Mesodermal cell (in vitro differentiated cells): ENCODE results near the gene UBTD2.

Experiments used
- H3K27ac ChIP-seq: 2 replicates; pipeline ENCODE4 v1.7.0; 2013; ENCODE audit warnings: mild to moderate bottlenecking, low read depth, low read length, moderate library complexity; ENCODE audit not compliant: severe bottlenecking
- H3K36me3 ChIP-seq: 2 replicates; pipeline ENCODE4 v1.7.1; 2013; ENCODE audit warnings: mild to moderate bottlenecking, low read length, moderate library complexity; ENCODE audit not compliant: control insufficient read depth, insufficient read depth
- H3K4me1 ChIP-seq: one replicate; pipeline ENCODE4 v1.7.1; 2013; ENCODE audit warnings: mild to moderate bottlenecking, low read length; ENCODE audit not compliant: insufficient read depth, control insufficient read depth, poor library complexity, severe bottlenecking
- H3K4me3 ChIP-seq: 2 replicates; pipeline ENCODE4 v1.7.0; 2013; ENCODE audit warnings: low read length, control low read depth, mild to moderate bottlenecking; ENCODE audit not compliant: insufficient read depth, poor library complexity, severe bottlenecking; ENCODE audit errors: extremely low read depth
- H3K9me3 ChIP-seq: 2 replicates; pipeline ENCODE4 v1.7.1; 2013; ENCODE audit warnings: mild to moderate bottlenecking, low read length, moderate library complexity; ENCODE audit not compliant: control insufficient read depth
- WGBS, 2 experiments: methylation state at CpG; one replicate each; pipeline ENCODE4 v1.1.5; 2013; ENCODE audit warnings: missing lambda C conversion rate in 2 of 2; ENCODE audit not compliant: insufficient coverage in 2 of 2; 5-methylcytosine and 5-hydroxymethylcytosine counted together

UBTD2 gene

GRCh38 chr5:172278356-172278755 lies 5.2 kb downstream of the UBTD2 start:
- peaks cover 15% of the 10 kb centered on the region for H3K4me1 ChIP-seq
- H3K27ac ChIP-seq = no peak overlapping the region
- no peaks in the 10 kb centered on the region for H3K9me3 ChIP-seq
- WGBS, 2 experiments = 93% methylated on average over 3 of the region's 9 CpGs; no CpG with 5 or more reads in 1 of the 2 experiments
- H3K36me3 ChIP-seq = peaks cover 42% of the 10 kb centered on the region
- no peak overlapping the region for H3K4me3 ChIP-seq

GRCh38 chr5:172276214-172276613 lies 7.3 kb downstream of the UBTD2 start:
- H3K4me3 ChIP-seq = no peak overlapping the region
- H3K36me3 ChIP-seq = peaks cover 40% of the 10 kb centered on the region
- no peaks in the 10 kb centered on the region for H3K9me3 ChIP-seq
- peaks cover 9% of the 10 kb centered on the region for H3K4me1 ChIP-seq
- 97 to 100% methylated on average over 3 of the region's 3 CpGs for WGBS, 2 experiments
- H3K27ac ChIP-seq = no peak overlapping the region

DNA sequence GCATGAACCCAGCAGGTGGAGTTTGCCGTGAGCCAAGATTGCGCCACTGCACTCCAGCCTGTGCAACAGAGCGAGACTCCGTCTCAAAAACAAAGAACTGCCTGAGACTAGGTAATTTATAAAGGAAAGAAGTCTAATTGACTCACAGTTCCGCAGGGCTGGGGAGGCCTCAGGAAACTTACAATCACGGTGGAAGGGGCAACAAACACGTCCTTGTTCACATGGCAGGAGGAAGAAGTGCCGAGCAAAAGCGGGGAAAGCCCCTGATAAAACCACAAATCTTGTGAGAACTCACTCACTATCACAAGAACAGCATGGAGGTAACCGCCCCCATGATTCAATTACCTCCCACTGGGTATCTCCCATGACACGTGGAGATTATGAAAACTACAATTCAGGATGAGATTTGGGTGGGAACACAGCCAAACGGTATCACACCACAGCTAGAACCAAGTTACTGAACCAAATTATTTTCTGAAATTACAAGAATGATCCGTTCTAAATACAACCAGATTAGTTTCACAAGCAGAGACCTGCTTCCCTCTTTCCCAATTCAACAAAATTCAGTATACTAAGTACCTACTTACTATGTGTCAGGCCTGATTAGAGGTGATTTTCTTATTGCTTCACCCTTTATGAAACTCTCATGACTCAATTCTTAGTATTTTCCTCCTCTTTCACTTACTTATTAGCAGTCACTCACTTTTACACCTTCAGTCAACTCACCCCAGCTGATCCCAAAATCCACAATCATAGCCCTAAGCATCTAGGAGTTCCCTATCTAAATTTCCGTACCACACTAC lies 8.4 kb downstream of the UBTD2 start:
- H3K9me3 ChIP-seq = no peaks in the 10 kb centered on the region
- 83 to 96% methylated on average over 10 to 12 of the region's 14 CpGs for WGBS, 2 experiments
- no peak overlapping the region for H3K4me3 ChIP-seq
- H3K4me1 ChIP-seq = peaks cover 4% of the 10 kb centered on the region
- H3K27ac ChIP-seq = no peak overlapping the region
- H3K36me3 ChIP-seq = peaks cover 36% of the 10 kb centered on the region

GRCh38 chr5:172267943-172268342 lies 15.6 kb downstream of the UBTD2 start:
- H3K4me3 ChIP-seq = no peak overlapping the region
- no peaks in the 10 kb centered on the region for H3K9me3 ChIP-seq
- WGBS, 2 experiments = 88 to 100% methylated on average over 4 of the region's 4 CpGs
- H3K36me3 ChIP-seq = peaks cover 18% of the 10 kb centered on the region
- no peak overlapping the region for H3K27ac ChIP-seq
- H3K4me1 ChIP-seq = no peaks in the 10 kb centered on the region

- H3K9me3 ChIP-seq = no peaks in the 10 kb centered on the region
- WGBS, 2 experiments = 80 to 100% methylated on average over 1 to 2 of the region's 4 CpGs
- H3K4me1 ChIP-seq = no peaks in the 10 kb centered on the region
- H3K4me3 ChIP-seq = no peak overlapping the region
- H3K36me3 ChIP-seq = peaks cover 18% of the 10 kb centered on the region
- H3K27ac ChIP-seq = no peak overlapping the region
Measured at GRCh38 chr5:172266676-172267092, 16.9 kb downstream of the UBTD2 start.

DNA sequence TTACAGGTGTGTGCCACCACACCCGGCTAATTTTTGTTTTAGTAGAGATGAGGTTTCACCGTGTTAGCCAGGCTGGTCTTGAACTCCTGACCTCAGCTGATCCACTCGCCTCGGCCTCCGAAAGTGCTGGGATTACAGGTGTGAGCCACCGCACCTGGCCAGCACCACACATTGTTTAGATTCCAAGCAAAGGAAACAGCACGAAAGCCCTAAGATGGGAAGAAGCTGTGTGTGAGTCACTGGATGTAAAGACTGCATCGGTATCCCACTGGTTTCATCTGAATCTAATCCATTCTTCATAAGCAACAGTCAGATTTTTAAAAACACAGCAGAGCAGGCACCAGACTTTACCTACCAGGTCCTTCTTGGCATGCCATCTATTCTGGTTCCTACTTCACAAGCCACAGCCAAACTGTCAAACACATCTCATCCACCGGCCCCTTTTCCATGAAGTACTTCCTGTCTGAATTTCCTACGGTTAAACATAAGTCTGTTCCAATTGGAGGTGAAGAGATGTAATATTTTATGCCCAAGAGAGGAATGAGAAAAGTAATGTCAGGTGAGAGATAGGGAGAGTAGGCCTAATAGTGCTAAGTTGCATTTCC lies 17.4 kb downstream of the UBTD2 start:
- WGBS, 2 experiments = 89 to 93% methylated on average over 6 to 7 of the region's 10 CpGs
- Histone ChIP-seq H3K36me3 (peaks cover 18% of the 10 kb centered on the region), H3K27ac (no peak overlapping the region), H3K4me1 (no peaks in the 10 kb centered on the region), H3K9me3 (no peaks in the 10 kb centered on the region), H3K4me3 (no peak overlapping the region)

- no peaks in the 10 kb centered on the region for H3K9me3 ChIP-seq
- H3K4me3 ChIP-seq = no peak overlapping the region
- no peak overlapping the region for H3K27ac ChIP-seq
- WGBS, 2 experiments = 82 to 96% methylated on average over 4 of the region's 4 CpGs
- H3K4me1 ChIP-seq = no peaks in the 10 kb centered on the region
- H3K36me3 ChIP-seq = peaks cover 18% of the 10 kb centered on the region
Measured at GRCh38 chr5:172264815-172265395, 18.7 kb downstream of the UBTD2 start.

DNA sequence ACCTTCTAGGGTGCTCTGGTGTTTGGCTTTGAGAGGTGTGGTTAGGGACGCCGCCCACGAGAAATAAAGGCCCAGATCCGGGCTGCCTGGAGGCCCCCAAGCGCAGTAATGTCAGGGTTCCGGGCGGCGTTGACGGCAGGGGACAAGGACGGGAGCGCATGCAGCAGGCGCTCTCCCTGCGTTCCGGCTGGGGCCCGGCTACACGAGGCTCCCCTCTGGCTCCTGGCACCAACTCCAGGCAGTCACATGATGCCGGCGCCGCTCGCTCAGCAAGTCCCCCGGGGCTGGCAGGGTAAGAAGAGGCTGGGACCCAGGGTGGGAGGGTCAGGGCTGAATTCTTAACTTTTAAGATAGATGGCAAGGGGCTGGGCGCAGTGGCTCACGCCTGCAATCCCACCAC lies 28.1 kb downstream of the UBTD2 start:
- H3K4me3 ChIP-seq = no peak overlapping the region
- no peak overlapping the region for H3K27ac ChIP-seq
- peaks cover 36% of the 10 kb centered on the region for H3K9me3 ChIP-seq
- peaks cover 86% of the 10 kb centered on the region for H3K36me3 ChIP-seq
- no peaks in the 10 kb centered on the region for H3K4me1 ChIP-seq
- 95 to 98% methylated on average over 19 to 23 of the region's 23 CpGs for WGBS, 2 experiments

DNA sequence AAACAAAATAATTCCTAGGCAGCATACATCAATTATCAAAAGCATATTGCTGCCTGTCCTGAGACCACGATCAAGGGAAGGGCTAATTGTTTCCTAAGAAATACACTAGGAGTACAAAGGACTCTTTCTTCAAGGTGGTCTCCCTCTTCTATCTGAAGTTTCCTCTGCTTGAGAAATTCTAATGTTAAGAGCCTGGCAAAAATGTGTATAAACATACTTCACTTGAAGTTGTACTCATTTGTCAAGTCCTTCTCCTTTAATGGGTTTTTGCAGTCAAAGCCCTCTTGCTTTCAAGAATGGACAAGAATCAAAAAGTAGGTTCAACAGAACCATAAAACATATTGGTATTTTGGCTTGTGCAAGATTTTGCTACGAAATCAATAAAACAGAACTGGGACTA lies 31.1 kb downstream of the UBTD2 start:
- Histone ChIP-seq H3K4me1 (no peaks in the 10 kb centered on the region), H3K9me3 (peaks cover 20% of the 10 kb centered on the region), H3K36me3 (peaks cover 69% of the 10 kb centered on the region), H3K27ac (no peak overlapping the region), H3K4me3 (no peak overlapping the region)
- WGBS, 2 experiments = 100% methylated on average over 1 of the region's 2 CpGs; no CpG with 5 or more reads in 1 of the 2 experiments

DNA sequence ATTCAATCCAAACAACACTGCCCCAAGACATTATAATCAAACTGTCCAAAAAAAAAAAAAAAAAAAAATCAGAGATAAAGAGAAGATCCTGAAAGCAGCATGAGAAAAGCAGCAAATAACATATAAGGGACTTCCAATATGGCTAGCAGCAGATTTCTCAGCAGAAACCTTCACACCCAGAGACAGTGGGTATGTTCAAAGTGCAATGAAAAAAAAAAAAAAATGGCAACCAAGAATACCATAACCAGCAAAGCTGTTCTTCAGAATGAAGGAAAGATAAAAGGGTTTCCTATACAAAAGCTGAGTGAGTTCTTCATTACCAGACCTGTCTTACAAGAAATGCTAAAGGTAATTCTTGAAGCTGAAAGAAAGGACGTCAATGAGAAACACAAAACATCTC lies 32.1 kb downstream of the UBTD2 start:
- WGBS, 2 experiments = no CpG with 5 or more reads among the region's 1 CpG
- Histone ChIP-seq H3K9me3 (peaks cover 15% of the 10 kb centered on the region), H3K27ac (no peak overlapping the region), H3K4me3 (no peak overlapping the region), H3K4me1 (no peaks in the 10 kb centered on the region), H3K36me3 (peaks cover 61% of the 10 kb centered on the region)

DNA sequence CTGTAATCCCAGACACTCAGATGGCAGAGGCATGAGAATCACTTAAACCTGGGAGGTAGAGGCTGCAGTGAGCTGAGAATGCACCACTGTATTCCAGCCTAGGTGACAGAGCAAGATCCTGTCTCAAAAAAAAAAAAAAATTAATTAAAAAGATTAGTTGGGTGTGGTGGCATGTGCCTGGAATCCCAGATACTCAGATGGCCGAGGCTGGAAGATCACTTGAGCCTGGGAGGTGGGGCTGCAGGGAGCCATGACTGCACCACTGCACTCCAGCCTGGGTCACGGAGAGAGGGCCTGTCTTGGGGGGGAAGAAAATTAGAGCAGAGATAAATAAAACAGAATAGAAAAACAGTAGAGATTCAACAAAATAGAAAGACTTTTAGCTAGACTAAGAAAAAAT lies 34.9 kb downstream of the UBTD2 start:
- WGBS, 2 experiments = 70% methylated on average over 1 of the region's 2 CpGs; no CpG with 5 or more reads in 1 of the 2 experiments
- Histone ChIP-seq H3K4me1 (no peaks in the 10 kb centered on the region), H3K36me3 (peaks cover 40% of the 10 kb centered on the region), H3K27ac (no peak overlapping the region), H3K4me3 (no peak overlapping the region), H3K9me3 (peaks cover 12% of the 10 kb centered on the region)
